ENCODE results near the gene C16orf78. TPM values are rescaled to one million over a fixed set of nuclear protein-coding genes. Genes with fewer than 3 reads are reported as not detected.
"Not testable (repeated sequence)": the region's sequence is repeated elsewhere in the genome, so short reads cannot be mapped to it uniquely, and the experiment has no call there.

The C16orf78 gene
- total and polyA plus RNA-seq, 5 donors, result not detected

DNA sequence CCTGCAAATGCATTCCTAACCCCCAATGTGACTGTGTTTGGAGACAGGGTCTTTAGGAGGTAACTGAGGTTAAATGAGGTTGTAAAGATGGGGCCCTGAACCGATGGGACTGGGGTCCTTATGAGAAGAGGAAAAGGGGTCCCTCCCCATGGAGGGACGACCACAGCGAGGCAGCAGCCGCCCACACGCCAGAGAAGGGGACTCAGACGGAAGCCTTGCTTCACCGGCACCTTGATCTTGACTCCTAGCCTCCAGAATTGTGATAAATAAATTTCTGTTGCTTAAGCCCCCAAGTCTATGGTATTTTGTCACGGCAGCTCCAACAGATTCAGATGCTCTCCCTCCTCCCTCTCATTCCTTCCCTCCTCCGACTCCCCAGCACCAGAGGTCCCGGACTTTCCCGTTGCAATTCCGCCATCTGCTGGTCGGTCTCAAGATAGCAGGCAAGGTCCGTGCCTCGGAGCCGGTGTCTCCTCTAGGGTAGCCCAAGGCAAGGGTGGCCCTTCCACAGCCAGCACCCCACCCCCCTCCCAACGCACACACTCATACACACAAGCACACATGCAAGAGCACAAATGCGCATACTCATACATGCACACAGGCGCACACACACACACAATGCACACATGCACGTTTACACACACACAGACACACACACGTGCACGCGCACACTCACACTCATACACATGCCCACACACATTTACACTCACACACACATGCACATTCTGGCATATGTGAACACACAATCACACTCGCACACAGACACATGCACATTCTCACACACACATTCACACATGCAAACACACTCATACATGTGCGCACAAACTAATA, 23.1 kb upstream of the C16orf78 start:
- Histone ChIP-seq H3K27me3 (ENCODE audit: control insufficient read depth, insufficient read depth) (no peaks in the 10 kb centered on the region), H3K4me1 (ENCODE audit: control insufficient read depth, insufficient read depth, low read length) (no peaks in the 10 kb centered on the region), H3K9me3 (ENCODE audit: control insufficient read depth, low read length) (no peaks in the 10 kb centered on the region), H3K4me3 (ENCODE audit: low read length) (no peak overlapping the region), H3K27ac (ENCODE audit: low read length) (no peak overlapping the region)
- 33% methylated on average over 25 of the region's 25 CpGs for WGBS
- peak; percentile 46 to 84 (median 79) for DNase-seq
- peak in 1 of 2 donors; percentile 71 for ATAC-seq
- intact Hi-C loops (cut with DNase I), result loop anchor here in 3 of 4 donors (2.0 kb wide), 2 partner anchors 662 to 664 kb away; no protein-coding TSS in a partner anchor

DNA sequence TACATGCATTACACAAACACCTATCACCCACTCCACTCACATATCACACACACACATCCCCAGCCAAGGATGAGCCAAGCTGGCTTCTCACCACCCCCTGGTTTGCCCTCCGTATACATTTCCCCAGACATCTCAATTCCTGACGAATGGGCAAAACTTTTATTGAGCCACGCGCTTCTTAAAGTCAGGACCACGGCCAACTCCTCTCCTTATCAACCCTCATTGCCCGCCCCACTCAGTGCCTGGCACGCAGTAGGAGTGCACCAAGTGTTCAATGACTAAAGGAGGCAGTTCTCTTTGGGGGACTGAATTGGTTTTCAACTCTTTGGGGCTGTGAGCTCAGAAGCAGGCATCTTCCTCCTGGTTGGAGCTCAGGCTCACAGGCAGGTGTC, 22.5 kb upstream of the C16orf78 start:
- Histone ChIP-seq H3K4me3 (ENCODE audit: low read length) (no peak overlapping the region), H3K27me3 (ENCODE audit: control insufficient read depth, insufficient read depth) (no peaks in the 10 kb centered on the region), H3K27ac (ENCODE audit: low read length) (no peak overlapping the region), H3K4me1 (ENCODE audit: control insufficient read depth, insufficient read depth, low read length) (no peaks in the 10 kb centered on the region), H3K9me3 (ENCODE audit: control insufficient read depth, low read length) (no peaks in the 10 kb centered on the region)
- ATAC-seq (no peak), DNase-seq (no peak)
- WGBS, result 19% methylated on average over 7 of the region's 7 CpGs
- intact Hi-C loops (cut with DNase I), result loop anchor here in 3 of 4 donors (2.0 kb wide), 2 partner anchors 662 to 664 kb away; no protein-coding TSS in a partner anchor

DNA sequence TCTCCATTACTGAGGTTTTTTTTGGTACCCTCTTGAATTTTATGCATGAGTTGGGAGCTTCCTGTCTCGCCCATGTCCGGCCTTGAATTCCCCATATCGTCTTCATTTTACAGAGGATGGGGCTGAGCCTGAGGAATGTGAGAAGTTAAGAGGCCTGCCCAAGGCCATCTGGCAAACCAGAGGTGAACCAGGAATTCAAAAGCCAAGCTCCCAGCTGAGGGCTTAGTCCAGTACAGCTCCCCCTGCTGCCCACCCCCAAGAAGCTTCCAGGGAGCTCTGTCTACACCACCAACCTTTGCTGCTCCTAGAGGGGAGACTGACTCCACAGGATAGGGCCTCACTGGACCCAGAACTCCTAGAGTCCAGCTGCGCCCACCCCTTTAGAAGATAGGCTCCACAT, 20.7 kb upstream of the C16orf78 start:
- 54% methylated on average over 4 of the region's 4 CpGs for WGBS
- Histone ChIP-seq H3K27ac (ENCODE audit: low read length) (no peak overlapping the region), H3K4me1 (ENCODE audit: control insufficient read depth, insufficient read depth, low read length) (no peaks in the 10 kb centered on the region), H3K9me3 (ENCODE audit: control insufficient read depth, low read length) (no peaks in the 10 kb centered on the region), H3K27me3 (ENCODE audit: control insufficient read depth, insufficient read depth) (no peaks in the 10 kb centered on the region), H3K4me3 (ENCODE audit: low read length) (no peak overlapping the region)
- intact Hi-C loops (cut with DNase I), result no loop called here
- DNase-seq (no peak), ATAC-seq (no peak)

DNA sequence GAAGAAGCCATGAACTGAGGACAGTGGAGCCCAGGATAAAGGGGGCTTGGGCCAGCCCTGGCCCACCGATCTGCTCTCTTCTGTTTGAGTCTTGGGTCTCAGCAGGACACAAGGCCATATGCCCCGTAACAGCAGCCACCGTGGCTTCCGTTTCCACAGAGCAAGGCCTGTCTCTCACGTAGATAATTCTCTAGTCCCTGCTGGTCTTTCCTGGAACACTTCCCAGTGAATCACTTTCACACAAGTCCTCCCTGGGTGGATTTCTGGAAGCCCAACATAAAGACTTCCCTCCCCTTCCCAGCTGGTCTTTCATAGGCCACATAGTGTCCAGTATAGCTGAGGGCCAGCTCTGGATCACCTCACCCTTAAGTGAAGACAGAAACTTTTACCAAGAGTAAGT, 19.9 kb upstream of the C16orf78 start:
- WGBS, result 26% methylated on average over 5 of the region's 5 CpGs
- no peaks in the 10 kb centered on the region for H3K4me1 ChIP-seq (ENCODE audit: control insufficient read depth, insufficient read depth, low read length)
- H3K4me3 ChIP-seq (ENCODE audit: low read length), result no peak overlapping the region

DNA sequence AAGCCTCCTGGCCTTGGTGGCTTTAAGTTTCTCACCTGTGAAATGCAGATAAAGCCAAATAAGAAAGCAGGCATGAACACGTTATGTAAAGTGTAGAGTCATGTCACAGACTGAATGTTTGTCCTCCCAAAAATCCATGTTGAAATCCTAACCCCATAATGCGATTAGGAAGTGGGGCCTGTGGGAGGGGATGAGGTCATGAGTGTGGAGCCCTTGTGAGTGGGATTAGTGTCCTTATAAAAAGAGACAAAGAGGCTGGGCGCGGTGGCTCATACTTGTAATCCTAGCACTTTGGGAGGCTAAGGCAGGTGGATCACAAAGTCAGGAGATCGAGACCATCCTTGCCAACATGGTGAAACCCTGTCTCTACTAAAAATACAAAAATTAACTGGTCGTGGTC, 19.5 kb upstream of the C16orf78 start:
- H3K27ac ChIP-seq (ENCODE audit: low read length), result no peak overlapping the region
- H3K27me3 ChIP-seq (ENCODE audit: control insufficient read depth, insufficient read depth), result no peaks in the 10 kb centered on the region
- no peaks in the 10 kb centered on the region for H3K4me1 ChIP-seq (ENCODE audit: control insufficient read depth, insufficient read depth, low read length)
- ATAC-seq (no peak), DNase-seq (no peak)
- 83% methylated on average over 6 of the region's 6 CpGs for WGBS
- intact Hi-C loops (cut with DNase I), result no loop called here
- H3K4me3 ChIP-seq (ENCODE audit: low read length), result no peak overlapping the region
- H3K9me3 ChIP-seq (ENCODE audit: control insufficient read depth, low read length), result no peaks in the 10 kb centered on the region

More for the DNA sequence above, 19.9 kb upstream of the C16orf78 start:
- intact Hi-C loops (cut with DNase I), result no loop called here
- Histone ChIP-seq H3K27ac (ENCODE audit: low read length) (no peak overlapping the region), H3K27me3 (ENCODE audit: control insufficient read depth, insufficient read depth) (no peaks in the 10 kb centered on the region), H3K9me3 (ENCODE audit: control insufficient read depth, low read length) (no peaks in the 10 kb centered on the region)
- DNase-seq (no peak), ATAC-seq (no peak)

GRCh38 chr16:49354991-49355390, 18.6 kb upstream of the C16orf78 start:
- no peak overlapping the region for H3K4me3 ChIP-seq (ENCODE audit: low read length)
- 71% methylated on average over 6 of the region's 6 CpGs for whole genome bisulfite sequencing
- no peaks in the 10 kb centered on the region for H3K9me3 ChIP-seq (ENCODE audit: control insufficient read depth, low read length)
- intact Hi-C loops (cut with DNase I), result no loop called here
- H3K4me1 ChIP-seq (ENCODE audit: control insufficient read depth, insufficient read depth, low read length), result no peaks in the 10 kb centered on the region
- no peak for DNase-seq
- H3K27ac ChIP-seq (ENCODE audit: low read length), result no peak overlapping the region
- ATAC-seq, result no peak
- H3K27me3 ChIP-seq (ENCODE audit: control insufficient read depth, insufficient read depth), result no peaks in the 10 kb centered on the region

- no peaks in the 10 kb centered on the region for H3K27me3 ChIP-seq (ENCODE audit: control insufficient read depth, insufficient read depth)
- intact Hi-C loops (cut with DNase I), result no loop called here
- WGBS, result 55% methylated on average over 6 of the region's 6 CpGs
- ATAC-seq, result peak; percentile 80 to 81
- no peaks in the 10 kb centered on the region for H3K4me1 ChIP-seq (ENCODE audit: control insufficient read depth, insufficient read depth, low read length)
- DNase-seq, result peak; percentile 83 to 90 (median 90)
- H3K4me3 ChIP-seq (ENCODE audit: low read length), result no peak overlapping the region
- no peak overlapping the region for H3K27ac ChIP-seq (ENCODE audit: low read length)
- no peaks in the 10 kb centered on the region for H3K9me3 ChIP-seq (ENCODE audit: control insufficient read depth, low read length)
These were observed 17.5 kb upstream of the C16orf78 start for GRCh38 chr16:49355933-49356665.

DNA sequence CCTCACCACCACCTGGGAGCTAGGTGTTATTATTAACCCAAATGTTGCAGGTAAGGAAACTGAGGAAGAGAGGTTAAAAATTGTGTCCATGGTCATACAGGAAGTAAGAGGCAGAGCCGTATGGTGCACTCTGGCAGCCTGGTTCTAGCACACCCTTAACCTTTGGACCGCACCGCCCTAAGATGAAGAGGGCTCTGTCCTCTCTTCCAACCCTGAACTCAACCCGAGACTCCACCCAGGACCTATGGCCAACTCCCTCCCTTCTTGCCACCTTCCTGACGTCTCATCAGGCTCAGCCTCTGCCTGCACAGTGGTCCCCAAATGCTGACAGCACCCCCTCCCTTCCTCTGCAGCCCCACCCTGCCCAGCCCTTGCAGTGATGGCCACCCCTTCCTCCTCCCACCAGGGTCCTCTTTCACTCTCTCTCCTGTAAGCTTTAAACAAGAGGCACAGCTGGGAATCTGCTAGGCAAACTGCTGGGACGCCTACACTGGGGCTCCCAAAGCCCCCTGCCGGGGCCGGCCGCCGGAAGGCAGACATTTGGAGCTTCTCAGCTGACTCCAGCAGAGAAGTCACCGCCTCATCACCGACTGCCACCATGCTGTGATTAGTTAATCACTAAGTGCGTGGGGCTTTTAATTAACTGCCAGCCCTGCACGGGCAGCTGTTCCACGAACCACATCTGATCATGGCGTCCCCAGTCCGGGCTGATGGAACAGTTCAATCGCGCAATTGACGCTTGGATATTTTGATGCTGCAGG, 16.7 kb upstream of the C16orf78 start:
- H3K9me3 ChIP-seq (ENCODE audit: control insufficient read depth, low read length), result no peaks in the 10 kb centered on the region
- ATAC-seq, result peak in 1 of 2 donors; percentile 19
- 42% methylated on average over 20 of the region's 20 CpGs for WGBS
- H3K27ac ChIP-seq (ENCODE audit: low read length), result no peak overlapping the region
- intact Hi-C loops (cut with DNase I), result no loop called here
- DNase-seq, result no peak
- no peaks in the 10 kb centered on the region for H3K4me1 ChIP-seq (ENCODE audit: control insufficient read depth, insufficient read depth, low read length)
- no peaks in the 10 kb centered on the region for H3K27me3 ChIP-seq (ENCODE audit: control insufficient read depth, insufficient read depth)
- no peak overlapping the region for H3K4me3 ChIP-seq (ENCODE audit: low read length)

- Histone ChIP-seq H3K4me1 (ENCODE audit: control insufficient read depth, insufficient read depth, low read length) (no peaks in the 10 kb centered on the region), H3K4me3 (ENCODE audit: low read length) (no peak overlapping the region), H3K27me3 (ENCODE audit: control insufficient read depth, insufficient read depth) (no peaks in the 10 kb centered on the region), H3K9me3 (ENCODE audit: control insufficient read depth, low read length) (no peaks in the 10 kb centered on the region), H3K27ac (ENCODE audit: low read length) (no peak overlapping the region)
- ATAC-seq (no peak), DNase-seq (no peak)
- 48% methylated on average over 4 of the region's 4 CpGs for WGBS
- intact Hi-C loops (cut with DNase I), result no loop called here
These were observed 14.0 kb upstream of the C16orf78 start for GRCh38 chr16:49359591-49359990.

GRCh38 chr16:49361731-49362130, 11.9 kb upstream of the C16orf78 start:
- ATAC-seq; H3K4me3 ChIP-seq (ENCODE audit: low read length); H3K27ac ChIP-seq (ENCODE audit: low read length); intact Hi-C loops (cut with DNase I); H3K27me3 ChIP-seq (ENCODE audit: control insufficient read depth, insufficient read depth); DNase-seq; H3K9me3 ChIP-seq (ENCODE audit: control insufficient read depth, low read length); H3K4me1 ChIP-seq (ENCODE audit: control insufficient read depth, insufficient read depth, low read length): not testable (repeated sequence)
- WGBS, result 76% methylated on average over 6 of the region's 6 CpGs

DNA sequence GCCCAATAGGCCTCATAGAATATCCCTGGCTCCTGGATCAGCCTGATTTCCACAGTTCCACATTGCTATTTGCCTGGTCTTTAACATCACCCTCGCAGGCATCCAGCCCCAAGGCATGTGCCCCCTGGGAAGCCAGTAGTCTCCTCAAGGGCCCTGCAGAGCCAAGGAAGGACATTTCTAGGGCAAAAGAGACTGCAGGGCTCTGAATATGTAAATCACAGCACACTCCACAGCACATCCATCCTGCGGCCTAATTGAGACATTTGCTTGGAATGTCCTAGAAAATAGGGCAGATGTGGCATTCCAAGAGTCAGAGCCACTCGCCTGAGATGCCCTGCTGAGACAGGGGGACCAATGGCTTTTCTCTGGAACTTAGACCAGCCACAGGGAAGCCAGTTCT, 11.4 kb upstream of the C16orf78 start:
- no peak overlapping the region for H3K27ac ChIP-seq (ENCODE audit: low read length)
- ATAC-seq, result no peak
- H3K27me3 ChIP-seq (ENCODE audit: control insufficient read depth, insufficient read depth), result no peaks in the 10 kb centered on the region
- H3K9me3 ChIP-seq (ENCODE audit: control insufficient read depth, low read length), result no peaks in the 10 kb centered on the region
- 58% methylated on average over 3 of the region's 3 CpGs for WGBS
- intact Hi-C loops (cut with DNase I), result no loop called here
- no peak overlapping the region for H3K4me3 ChIP-seq (ENCODE audit: low read length)
- no peak for DNase-seq
- no peaks in the 10 kb centered on the region for H3K4me1 ChIP-seq (ENCODE audit: control insufficient read depth, insufficient read depth, low read length)
